ENCODE data around the gene LRRC49.

GRCh38 chr15:70855764-70856163 lies 36.9 kb upstream of the LRRC49 start:
- TF ChIP-seq POLR2A (IDR thresholded peaks at IDR 0.05; ENCODE audit: low read depth, low read length): no peak
- TF ChIP-seq POLR2AphosphoS5 (IDR thresholded peaks at IDR 0.05; ENCODE audit: low read depth, low read length): no peak
- TF ChIP-seq TAF1 (IDR thresholded peaks at IDR 0.05; ENCODE audit: borderline replicate concordance, low read depth, low read length): no peak
